ENCODE measurements around the gene SPCS2. TPM values are rescaled to one million over a fixed set of nuclear protein-coding genes. Genes with fewer than 3 reads are reported as not detected.

SPCS2 gene
- total and polyA plus RNA-seq, 2 of the 8 experiments (the other 6 are each of a cell fraction or from before 2014, with no cell fraction given): 92.7 to 161 TPM

DNA sequence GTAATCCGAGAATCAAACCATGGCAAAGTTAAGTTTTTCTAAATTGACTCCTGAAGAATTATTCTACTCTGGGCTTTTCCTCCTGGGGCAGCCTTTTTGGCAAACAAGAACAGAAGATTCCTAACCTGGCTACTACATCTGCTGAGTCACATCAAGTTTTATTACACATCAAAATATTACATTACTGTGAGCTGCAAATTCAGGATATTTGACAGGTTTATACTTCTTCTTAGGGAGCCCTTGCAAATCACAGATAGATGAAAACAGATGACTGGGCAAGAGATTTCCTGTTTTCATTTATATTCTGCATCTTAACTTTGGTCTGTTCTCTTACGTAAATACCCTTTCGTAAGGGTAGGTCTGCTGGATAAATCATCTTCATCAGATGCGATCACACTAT is 23.8 kb upstream of the SPCS2 start:
- H3K9ac ChIP-seq (replicated peaks in 1 of 4; ENCODE audit: extremely low read depth in 1 of 4, low read depth in 3 of 4, low read length in 3 of 4): no peak overlapping the region
- CTCF ChIA-PET (ENCODE audit: partially characterized antibody): interaction anchor here (1.0 to 2.6 kb wide), 3 partner anchors 16 to 107 kb away, joined by 4 to 10 read pairs (median 6); no protein-coding TSS in a partner anchor
- no peak overlapping the region for H2BK12ac ChIP-seq (ENCODE audit: low read depth, low read length)
- no peak overlapping the region for H3K23ac ChIP-seq (ENCODE audit: insufficient read length)
- no peak overlapping the region for H3K4me2 ChIP-seq (ENCODE audit: insufficient read depth in 1 of 2, low read depth in 2 of 2, low read length in 2 of 2)
- POLR2A ChIA-PET (ENCODE audit: partially characterized antibody): no interaction called here
- no peaks in the 10 kb centered on the region for H3K36me3 ChIP-seq (ENCODE audit: control insufficient read depth in 2 of 4, insufficient read depth in 4 of 4, low read length in 3 of 4)
- no peaks in the 10 kb centered on the region for H4K20me1 ChIP-seq (replicated peaks in 1 of 2; ENCODE audit: control insufficient read depth in 1 of 2, insufficient read depth in 2 of 2, low read length in 2 of 2)
- no peaks in the 10 kb centered on the region for H3K79me1 ChIP-seq (ENCODE audit: low read depth, low read length)
- H2AK5ac ChIP-seq (ENCODE audit: low read depth, low read length): no peak overlapping the region
- H2BK120ac ChIP-seq (replicated peaks; ENCODE audit: low read depth, low read length): no peak overlapping the region
- no peak overlapping the region for H3K14ac ChIP-seq (ENCODE audit: insufficient read length)
- no peak overlapping the region for H2BK20ac ChIP-seq (ENCODE audit: low read length)
- no peaks in the 10 kb centered on the region for H3K79me2 ChIP-seq (ENCODE audit: control insufficient read depth in 1 of 2, insufficient read depth in 2 of 2, low read length in 2 of 2)
- DNase-seq (ENCODE audit: low read depth in 1 of 2, low spot score in 2 of 2) (no peak), FAIRE-seq (no peak)
- no peak overlapping the region for H3K27ac ChIP-seq (ENCODE audit: low read depth, low read length)
- 90% methylated on average over 4 of the region's 4 CpGs; no CpG with 5 or more reads in 1 of the 2 experiments for WGBS, 2 experiments (ENCODE audit: extremely low coverage in 1 of 2, insufficient coverage in 1 of 2, insufficient read length in 1 of 2, insufficient replicate concordance in 2 of 2, low coverage in 1 of 2, low lambda C conversion rate in 2 of 2, missing lambda C conversion rate in 1 of 2)
- H3K27me3 ChIP-seq (replicated peaks in 1 of 4; ENCODE audit: control insufficient read depth in 3 of 4, extremely low read depth in 1 of 4, insufficient read depth in 3 of 4, low read length in 3 of 4): no peaks in the 10 kb centered on the region
- H3K23me2 ChIP-seq (ENCODE audit: low read depth, low read length): no peaks in the 10 kb centered on the region
- no peak overlapping the region for H3K56ac ChIP-seq (replicated peaks; ENCODE audit: insufficient read length, low read depth, low read length)
- H3K9me3 ChIP-seq (ENCODE audit: insufficient read depth in 2 of 2, low read depth in 1 of 2, low read length in 1 of 2): no peaks in the 10 kb centered on the region
- H3K4ac ChIP-seq (replicated peaks; ENCODE audit: insufficient read length, low read depth, low read length): no peak overlapping the region
- H4K8ac ChIP-seq (ENCODE audit: extremely low read depth, insufficient read depth, low read length): no peak overlapping the region
- H2BK15ac ChIP-seq (ENCODE audit: low read length): no peak overlapping the region
- H4K5ac ChIP-seq (ENCODE audit: insufficient read length, low read depth, low read length): no peak overlapping the region
- no peak overlapping the region for H2AFZ ChIP-seq (ENCODE audit: low read length)
- no peak overlapping the region for H3K4me3 ChIP-seq (ENCODE audit: extremely low read depth in 1 of 4, insufficient read depth in 2 of 4, low read depth in 3 of 4, low read length in 4 of 4)
- H3K4me1 ChIP-seq (replicated peaks in 1 of 4; ENCODE audit: control insufficient read depth in 3 of 4, insufficient read depth in 4 of 4, low read length in 3 of 4): no peaks in the 10 kb centered on the region
- no peak overlapping the region for H4K91ac ChIP-seq (replicated peaks; ENCODE audit: insufficient read length, low read length)
- H3K18ac ChIP-seq (ENCODE audit: extremely low read depth, low read length): no peak overlapping the region
- H2BK5ac ChIP-seq (ENCODE audit: low read depth, low read length): no peak overlapping the region
- no peak for TF ChIP-seq EP300 (IDR thresholded peaks at IDR 0.05; ENCODE audit: borderline replicate concordance in 1 of 2, low read depth in 2 of 2, low read length in 2 of 2)
- no peak for TF ChIP-seq TBP (IDR thresholded peaks at IDR 0.05; ENCODE audit: low read depth, low read length)
- TF ChIP-seq FOSL1 (IDR thresholded peaks at IDR 0.05; ENCODE audit: insufficient read depth, low read depth, low read length): no peak
- TF ChIP-seq EZH2 (IDR thresholded peaks at IDR 0.05; ENCODE audit: low read depth, low read length, severe bottlenecking): no peak
- no peak for TF ChIP-seq SIN3A (conservative IDR thresholded peaks at IDR 0.05 in 1 of 2, IDR thresholded peaks at IDR 0.05 in 1 of 2; ENCODE audit: low read depth in 1 of 2, low read length in 2 of 2)
- TF ChIP-seq EGR1 (IDR thresholded peaks at IDR 0.05; ENCODE audit: borderline replicate concordance, low read depth, low read length): no peak
- TF ChIP-seq SAP30 (IDR thresholded peaks at IDR 0.05; ENCODE audit: insufficient read depth, insufficient replicate concordance, low read length): no peak
- TF ChIP-seq, protein P1, sequence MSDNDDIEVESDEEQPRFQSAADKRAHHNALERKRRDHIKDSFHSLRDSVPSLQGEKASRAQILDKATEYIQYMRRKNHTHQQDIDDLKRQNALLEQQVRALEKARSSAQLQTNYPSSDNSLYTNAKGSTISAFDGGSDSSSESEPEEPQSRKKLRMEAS (IDR thresholded peaks at IDR 0.05): no peak
- TF ChIP-seq POLR2A (IDR thresholded peaks at IDR 0.05; ENCODE audit: control extremely low read depth in 1 of 2, low read depth in 2 of 2, low read length in 2 of 2): no peak
- TF ChIP-seq TAF1 (IDR thresholded peaks at IDR 0.05; ENCODE audit: low read depth, low read length): no peak
- TF ChIP-seq JUN (IDR thresholded peaks at IDR 0.05; ENCODE audit: low read depth, low read length): no peak
- TF ChIP-seq HDAC2 (IDR thresholded peaks at IDR 0.05; ENCODE audit: borderline replicate concordance in 1 of 2, low read depth in 2 of 2, low read length in 2 of 2): no peak
- no peak for TF ChIP-seq HDAC6 (IDR thresholded peaks at IDR 0.05; ENCODE audit: low read depth, low read length)

All from H1 (cell line).